GM12864 (cell line): ENCODE measurements around the gene PROZ.

Source experiments
- DNase-seq: peaks from one replicate; pipeline ENCODE4 v3.0.0-alpha.2; 2011; ENCODE audit warnings: low read depth
- H3K4me3 ChIP-seq: 2 replicates; pipeline ENCODE4 v1.5.1; 2011; ENCODE audit warnings: mild to moderate bottlenecking, low read depth, low read length, control low read depth
- CTCF ChIP-seq: IDR thresholded peaks from 2 replicates; pipeline ENCODE4 v1.5.1; 2011; ENCODE audit warnings: low read depth, mild to moderate bottlenecking, moderate library complexity, low read length, control low read depth, inconsistent platforms; ENCODE audit errors: missing control alignments

The PROZ gene

GRCh38 chr13:113167155-113167554 lies 8.7 kb downstream of the PROZ start:
- H3K4me3 ChIP-seq = no peak overlapping the region
- no peak for TF ChIP-seq CTCF
- DNase-seq = no peak

- TF ChIP-seq CTCF = no peak
- no peak overlapping the region for H3K4me3 ChIP-seq
- no peak for DNase-seq
Measured at GRCh38 chr13:113167575-113167974, 9.1 kb downstream of the PROZ start.

- no peak for DNase-seq
- H3K4me3 ChIP-seq = no peak overlapping the region
- no peak for TF ChIP-seq CTCF
Measured at GRCh38 chr13:113168211-113168610, 9.8 kb downstream of the PROZ start.

GRCh38 chr13:113169277-113170272 lies 11.1 kb downstream of the PROZ start:
- DNase-seq = no peak
- TF ChIP-seq CTCF = no peak
- no peak overlapping the region for H3K4me3 ChIP-seq

- no peak for TF ChIP-seq CTCF
- no peak for DNase-seq
- H3K4me3 ChIP-seq = no peak overlapping the region
Measured at GRCh38 chr13:113170511-113170910, 12.1 kb downstream of the PROZ start.

GRCh38 chr13:113171250-113172125 lies 13.0 kb downstream of the PROZ start:
- H3K4me3 ChIP-seq = no peak overlapping the region
- DNase-seq = no peak
- no peak for TF ChIP-seq CTCF
